GM19193 (cell line): ENCODE data around the gene ZDHHC3.
A peak's percentile ranks its signal among the peaks of the same experiment; 100 is the strongest.

Experiments
- POLR2A ChIP-seq: IDR thresholded peaks from 4 replicates; pipeline ENCODE4 v1.6.1; 2011; ENCODE audit not compliant: insufficient read depth, insufficient read length; ENCODE audit errors: extremely low read depth

Gene ZDHHC3

DNA sequence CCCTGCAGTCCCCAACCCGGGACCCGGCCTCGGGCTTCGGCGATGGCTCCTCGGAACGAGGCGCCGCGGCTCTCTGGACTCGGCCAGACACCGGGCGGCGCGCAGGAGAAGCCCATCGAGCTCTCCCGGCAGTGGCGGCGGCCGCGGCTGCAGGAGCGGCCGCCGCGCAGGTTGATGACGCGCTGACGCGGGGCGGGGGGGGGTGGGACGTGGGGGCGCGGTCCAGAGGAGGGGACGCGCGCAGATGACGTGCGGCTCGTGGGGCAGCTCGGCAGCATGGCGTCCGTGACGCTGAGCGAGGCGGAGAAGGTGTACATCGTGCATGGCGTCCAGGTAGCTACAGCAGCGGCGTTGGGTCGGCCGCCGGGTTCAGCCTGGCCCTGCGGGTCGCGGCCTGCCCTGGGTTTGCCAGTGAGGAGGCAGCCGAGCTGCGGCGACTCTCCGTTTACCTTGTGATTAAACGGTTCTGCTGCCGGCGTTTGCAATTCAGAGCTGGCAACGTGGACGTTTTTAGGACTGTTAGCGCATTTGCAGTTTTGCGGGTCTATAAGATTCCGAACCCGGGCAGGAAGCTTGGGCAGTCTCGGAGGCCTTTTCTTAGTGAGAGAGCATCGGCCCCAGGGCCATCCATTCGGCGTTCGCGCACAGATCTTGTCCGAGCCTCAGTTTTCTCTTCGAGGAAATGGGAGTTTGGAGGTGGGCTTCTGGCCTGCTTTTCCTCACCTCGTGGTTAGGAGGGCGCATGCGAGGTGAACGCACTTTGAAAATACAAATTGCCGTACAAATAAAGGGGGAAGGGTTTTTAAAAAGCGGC lies at the start of gene ZDHHC3, which contains the start of gene EXOSC7:
Gene ZDHHC3 (minus strand): TSS at position 173 of the 814 bp plus-strand sequence. CDS start 16,738 bp downstream, outside the sequence.
Gene EXOSC7 (plus strand): TSS at position 243 of the 814 bp plus-strand sequence. CDS start 34 bp downstream, at position 277.
- TF ChIP-seq POLR2A = peak; percentile 91

DNA sequence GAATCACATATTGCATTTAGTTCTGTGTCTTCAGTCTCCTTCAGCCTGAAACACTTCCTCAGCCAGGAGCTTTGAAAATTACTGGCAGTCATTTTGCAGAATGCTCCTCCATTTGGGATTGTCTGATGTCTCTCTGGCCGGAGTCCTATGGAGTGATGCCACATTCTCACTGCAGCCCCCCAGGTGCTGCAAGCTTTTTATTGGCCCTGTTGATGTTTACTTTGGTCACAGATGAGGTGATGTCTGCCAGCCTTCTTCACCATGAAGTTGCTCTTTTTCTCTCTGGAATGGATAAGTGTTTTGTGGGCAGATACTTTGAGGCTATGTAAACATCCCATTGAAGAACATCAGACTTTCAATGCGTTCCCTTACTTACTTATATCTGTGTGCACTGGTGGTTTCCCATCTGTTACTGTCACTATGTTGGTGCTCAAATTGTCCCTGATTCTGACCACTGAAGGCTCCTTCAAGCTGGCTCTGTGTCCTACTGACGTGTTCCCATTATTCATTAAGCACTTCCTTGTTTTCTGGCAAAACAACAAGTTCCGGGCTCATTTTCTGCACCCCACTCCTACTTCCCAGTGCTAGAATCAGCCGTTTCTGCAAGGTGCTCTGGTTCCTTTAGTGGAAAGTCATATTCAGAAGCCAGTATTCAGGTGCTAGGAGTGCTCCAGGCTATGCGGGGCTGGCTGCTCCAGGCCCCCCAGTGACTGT lies 48.7 kb upstream of the ZDHHC3 start:
- no peak for TF ChIP-seq POLR2A

- TF ChIP-seq POLR2A = no peak
These were observed 47.7 kb upstream of the ZDHHC3 start for GRCh38 chr3:45023675-45024074.

DNA sequence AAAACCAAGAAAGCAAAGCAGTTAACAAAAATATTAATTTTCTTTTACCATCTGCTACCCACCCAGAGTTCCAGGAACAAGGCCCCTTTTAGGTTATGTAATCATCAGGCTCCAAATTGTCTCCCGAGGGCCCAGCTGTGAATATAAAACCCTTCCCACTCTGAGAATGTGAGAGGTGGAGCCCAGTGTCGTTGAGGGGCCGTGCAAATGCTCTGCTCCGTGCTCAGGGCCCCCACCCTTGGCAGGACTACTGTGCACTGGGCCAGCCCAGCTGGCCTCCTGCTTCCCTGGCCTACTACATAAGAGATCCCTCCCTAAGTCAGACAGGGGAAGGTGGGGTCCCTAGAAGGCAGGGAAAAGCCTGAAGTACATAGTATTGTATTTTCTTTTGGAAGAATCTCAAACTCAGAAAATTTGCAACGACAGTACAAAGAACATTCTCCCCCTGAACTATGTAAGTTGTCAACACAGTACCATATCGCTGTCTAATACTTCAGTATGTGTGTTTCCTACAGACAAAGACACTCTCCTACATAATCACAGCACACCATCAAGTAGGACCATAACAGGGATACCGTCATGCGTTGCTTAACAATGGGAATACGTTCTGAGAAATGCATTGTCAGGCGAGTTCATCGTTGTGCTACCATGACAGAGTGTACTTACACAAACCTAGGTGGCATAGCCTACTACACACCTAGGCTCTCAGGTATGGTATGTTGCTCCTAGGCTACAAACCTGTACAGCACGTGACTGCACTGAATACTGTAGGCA lies 45.7 kb upstream of the ZDHHC3 start:
- TF ChIP-seq POLR2A = no peak

DNA sequence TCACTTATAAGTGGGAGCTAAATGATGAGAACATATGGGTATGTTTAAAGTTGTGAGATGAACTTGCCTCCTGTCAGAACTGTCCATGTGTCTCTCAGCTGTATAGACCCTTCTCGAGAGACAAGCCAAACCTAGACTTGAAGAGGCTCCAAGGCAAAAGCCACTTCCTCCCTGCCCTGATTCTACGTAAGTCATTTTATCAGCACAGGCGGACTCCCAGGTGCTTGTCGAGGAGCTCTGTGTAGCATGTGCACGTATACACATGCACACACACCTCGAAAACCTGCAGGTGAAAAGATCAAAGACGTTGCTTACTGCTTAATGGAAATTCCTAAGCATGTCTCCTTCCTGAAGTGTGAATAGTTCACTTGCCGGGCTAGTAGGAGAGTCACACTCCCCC lies 44.6 kb upstream of the ZDHHC3 start:
- TF ChIP-seq POLR2A = no peak

- no peak for TF ChIP-seq POLR2A
These were observed 41.8 kb upstream of the ZDHHC3 start for GRCh38 chr3:45017821-45018220.

GRCh38 chr3:45016916-45017315 lies 40.9 kb upstream of the ZDHHC3 start:
- TF ChIP-seq POLR2A = no peak

DNA sequence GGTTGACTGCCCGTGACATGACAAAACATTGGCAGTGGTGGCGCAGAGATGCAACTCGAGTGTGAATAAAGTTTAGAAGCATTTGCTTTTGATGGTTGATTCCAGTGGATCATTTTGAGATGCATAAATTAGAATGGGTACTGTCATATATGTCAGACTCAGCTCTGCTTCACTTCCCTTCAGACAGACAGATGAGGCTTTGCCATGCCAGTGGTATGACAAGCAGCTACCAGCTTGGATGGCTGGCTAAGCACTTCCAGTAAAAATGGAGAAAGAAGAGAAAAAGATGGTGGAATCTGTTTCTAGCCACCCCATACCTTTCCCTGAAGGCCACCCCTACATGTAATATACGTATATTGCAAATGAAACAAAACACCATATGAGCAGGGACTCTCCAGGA lies 36.6 kb upstream of the ZDHHC3 start:
- TF ChIP-seq POLR2A = no peak

DNA sequence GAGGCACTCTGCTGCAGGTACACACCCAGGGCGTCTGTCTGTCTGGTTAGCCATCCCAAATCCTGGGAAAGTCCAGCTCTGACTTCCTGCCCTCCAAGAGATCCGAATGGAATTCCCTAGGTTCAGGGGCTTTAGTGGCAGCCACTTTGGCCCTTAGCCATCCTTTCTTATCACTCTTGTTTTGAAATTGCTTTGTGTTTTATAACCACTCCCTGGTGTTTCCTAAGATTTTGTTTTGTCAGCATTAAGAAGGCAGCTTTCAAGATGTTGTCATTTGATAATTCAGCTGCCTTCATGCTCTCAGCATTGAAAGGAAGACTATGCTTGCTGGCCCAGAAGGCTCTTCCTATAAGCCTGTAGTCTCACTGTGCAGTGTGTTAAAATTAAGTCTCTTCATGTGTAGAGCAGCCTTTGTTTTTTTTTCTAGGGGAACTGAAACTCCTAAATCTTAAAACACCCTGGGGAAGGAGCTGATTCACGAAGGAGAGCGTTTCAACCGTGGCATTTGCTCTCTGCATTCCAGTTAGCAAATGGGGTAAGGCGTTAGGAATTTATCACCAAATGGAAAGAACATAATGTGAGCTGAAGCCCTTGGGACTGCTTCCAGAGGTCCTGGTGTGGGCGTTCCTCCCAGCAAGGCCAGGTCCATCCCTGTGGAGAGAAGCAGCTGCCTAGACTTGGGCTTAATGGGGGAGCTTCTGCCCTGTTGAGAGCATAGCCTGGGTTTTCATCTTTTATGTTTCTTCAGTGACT lies 36.0 kb upstream of the ZDHHC3 start:
- no peak for TF ChIP-seq POLR2A

GRCh38 chr3:45010811-45011333 lies 34.9 kb upstream of the ZDHHC3 start:
- no peak for TF ChIP-seq POLR2A

GRCh38 chr3:45009868-45010267 lies 33.9 kb upstream of the ZDHHC3 start:
- TF ChIP-seq POLR2A = no peak

DNA sequence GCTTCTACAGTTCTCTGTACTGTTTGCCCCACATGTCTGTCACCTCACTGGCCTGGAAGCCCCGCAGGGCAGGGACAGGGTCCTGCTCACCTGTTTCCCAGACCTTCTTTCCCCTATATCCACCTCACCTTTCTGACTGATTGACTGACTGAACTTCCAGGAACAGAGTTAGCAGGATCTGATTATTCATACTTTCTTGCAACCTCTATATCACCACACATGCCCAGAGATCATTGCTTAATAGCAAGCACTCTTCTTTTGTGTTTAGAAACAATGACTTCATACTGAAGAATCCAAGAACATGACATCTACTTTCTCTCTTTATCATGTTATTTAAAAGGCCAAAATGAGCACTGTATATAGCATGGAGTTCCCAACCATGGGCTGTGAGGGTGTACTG lies 32.1 kb upstream of the ZDHHC3 start:
- TF ChIP-seq POLR2A = no peak

DNA sequence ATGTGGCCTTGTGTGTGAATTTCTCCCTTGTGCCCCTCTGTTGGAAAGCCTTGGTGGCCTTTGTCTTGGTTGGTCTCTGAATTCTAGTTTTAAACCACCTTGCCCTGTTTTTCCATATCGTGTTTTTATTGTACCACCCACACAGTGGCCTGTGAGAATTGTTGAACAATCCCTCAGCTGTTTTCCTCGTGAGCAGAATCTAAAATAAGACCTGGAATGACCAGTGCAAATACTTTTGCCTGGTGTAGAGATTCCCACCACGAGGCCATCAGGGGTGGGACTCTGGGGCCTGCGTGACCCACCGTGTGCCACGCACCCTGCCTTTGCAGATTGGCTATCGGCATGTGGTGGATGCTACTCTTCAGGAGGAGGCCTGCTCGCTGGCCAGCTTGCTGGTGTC lies 31.1 kb upstream of the ZDHHC3 start:
- no peak for TF ChIP-seq POLR2A

- TF ChIP-seq POLR2A = no peak
These were observed 27.9 kb upstream of the ZDHHC3 start for GRCh38 chr3:45003859-45004258.
